ENCODE measurements around the gene CCDC51.

Gene CCDC51

DNA sequence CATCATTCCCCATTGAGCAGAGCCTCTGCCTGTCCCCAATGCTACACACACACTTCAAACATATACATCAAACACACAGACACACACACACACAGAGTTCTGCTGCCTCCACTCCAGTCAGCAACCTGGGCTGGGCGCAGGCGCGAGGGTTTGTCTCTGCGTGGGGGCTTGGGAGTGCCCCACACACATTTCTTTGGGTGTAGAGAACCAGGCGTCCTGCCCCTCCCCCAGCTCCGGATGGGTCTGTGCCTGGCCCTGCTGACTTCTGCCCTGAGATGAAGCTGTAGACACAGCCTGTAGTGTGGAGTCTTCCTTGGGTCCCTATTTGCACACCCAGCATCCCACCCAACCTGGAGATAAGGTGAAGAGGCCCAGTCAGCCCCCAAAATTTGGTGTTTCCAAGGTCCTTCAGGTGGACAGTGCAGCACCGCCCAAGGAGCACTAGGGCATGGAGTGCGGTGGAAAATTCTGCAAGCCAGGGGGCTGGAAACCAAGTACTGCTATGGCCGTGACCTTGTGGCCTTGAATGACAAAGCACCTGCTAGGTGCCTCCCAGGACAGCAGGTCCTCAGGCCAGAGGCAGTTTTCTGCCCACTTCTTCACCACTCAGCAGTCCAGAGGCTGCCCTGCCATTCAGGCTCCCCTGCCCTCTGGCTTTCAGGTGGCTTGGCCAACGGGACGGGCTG is 41.1 kb downstream of the CCDC51 start:
- no peak for ATAC-seq
- no peak for TF ChIP-seq ZC3H10 (CRISPR knock-in tag; IDR thresholded peaks at IDR 0.05)
- TF ChIP-seq ZNF70 (CRISPR knock-in tag; IDR thresholded peaks at IDR 0.05) = no peak
- TF ChIP-seq ZNF8 (CRISPR knock-in tag; IDR thresholded peaks at IDR 0.05) = no peak
- TF ChIP-seq BACH2 (CRISPR knock-in tag; IDR thresholded peaks at IDR 0.05; ENCODE audit: borderline replicate concordance) = no peak
- no peak for TF ChIP-seq CREB5 (CRISPR knock-in tag; IDR thresholded peaks at IDR 0.05; ENCODE audit: low read depth)
- TF ChIP-seq ZFP30 (CRISPR knock-in tag; IDR thresholded peaks at IDR 0.05) = no peak
- TF ChIP-seq, protein P1, sequence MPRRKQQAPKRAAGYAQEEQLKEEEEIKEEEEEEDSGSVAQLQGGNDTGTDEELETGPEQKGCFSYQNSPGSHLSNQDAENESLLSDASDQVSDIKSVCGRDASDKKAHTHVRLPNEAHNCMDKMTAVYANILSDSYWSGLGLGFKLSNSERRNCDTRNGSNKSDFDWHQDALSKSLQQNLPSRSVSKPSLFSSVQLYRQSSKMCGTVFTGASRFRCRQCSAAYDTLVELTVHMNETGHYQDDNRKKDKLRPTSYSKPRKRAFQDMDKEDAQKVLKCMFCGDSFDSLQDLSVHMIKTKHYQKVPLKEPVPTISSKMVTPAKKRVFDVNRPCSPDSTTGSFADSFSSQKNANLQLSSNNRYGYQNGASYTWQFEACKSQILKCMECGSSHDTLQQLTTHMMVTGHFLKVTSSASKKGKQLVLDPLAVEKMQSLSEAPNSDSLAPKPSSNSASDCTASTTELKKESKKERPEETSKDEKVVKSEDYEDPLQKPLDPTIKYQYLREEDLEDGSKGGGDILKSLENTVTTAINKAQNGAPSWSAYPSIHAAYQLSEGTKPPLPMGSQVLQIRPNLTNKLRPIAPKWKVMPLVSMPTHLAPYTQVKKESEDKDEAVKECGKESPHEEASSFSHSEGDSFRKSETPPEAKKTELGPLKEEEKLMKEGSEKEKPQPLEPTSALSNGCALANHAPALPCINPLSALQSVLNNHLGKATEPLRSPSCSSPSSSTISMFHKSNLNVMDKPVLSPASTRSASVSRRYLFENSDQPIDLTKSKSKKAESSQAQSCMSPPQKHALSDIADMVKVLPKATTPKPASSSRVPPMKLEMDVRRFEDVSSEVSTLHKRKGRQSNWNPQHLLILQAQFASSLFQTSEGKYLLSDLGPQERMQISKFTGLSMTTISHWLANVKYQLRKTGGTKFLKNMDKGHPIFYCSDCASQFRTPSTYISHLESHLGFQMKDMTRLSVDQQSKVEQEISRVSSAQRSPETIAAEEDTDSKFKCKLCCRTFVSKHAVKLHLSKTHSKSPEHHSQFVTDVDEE (CRISPR knock-in tag; IDR thresholded peaks at IDR 0.05) = no peak
- no peak for TF ChIP-seq PPARA (CRISPR knock-in tag; IDR thresholded peaks at IDR 0.05; ENCODE audit: borderline replicate concordance)
- TF ChIP-seq, protein P2, sequence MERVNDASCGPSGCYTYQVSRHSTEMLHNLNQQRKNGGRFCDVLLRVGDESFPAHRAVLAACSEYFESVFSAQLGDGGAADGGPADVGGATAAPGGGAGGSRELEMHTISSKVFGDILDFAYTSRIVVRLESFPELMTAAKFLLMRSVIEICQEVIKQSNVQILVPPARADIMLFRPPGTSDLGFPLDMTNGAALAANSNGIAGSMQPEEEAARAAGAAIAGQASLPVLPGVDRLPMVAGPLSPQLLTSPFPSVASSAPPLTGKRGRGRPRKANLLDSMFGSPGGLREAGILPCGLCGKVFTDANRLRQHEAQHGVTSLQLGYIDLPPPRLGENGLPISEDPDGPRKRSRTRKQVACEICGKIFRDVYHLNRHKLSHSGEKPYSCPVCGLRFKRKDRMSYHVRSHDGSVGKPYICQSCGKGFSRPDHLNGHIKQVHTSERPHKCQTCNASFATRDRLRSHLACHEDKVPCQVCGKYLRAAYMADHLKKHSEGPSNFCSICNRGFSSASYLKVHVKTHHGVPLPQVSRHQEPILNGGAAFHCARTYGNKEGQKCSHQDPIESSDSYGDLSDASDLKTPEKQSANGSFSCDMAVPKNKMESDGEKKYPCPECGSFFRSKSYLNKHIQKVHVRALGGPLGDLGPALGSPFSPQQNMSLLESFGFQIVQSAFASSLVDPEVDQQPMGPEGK (CRISPR knock-in tag; IDR thresholded peaks at IDR 0.05; ENCODE audit: borderline replicate concordance) = no peak
- TF ChIP-seq GLIS3 (CRISPR knock-in tag; IDR thresholded peaks at IDR 0.05) = no peak

DNA sequence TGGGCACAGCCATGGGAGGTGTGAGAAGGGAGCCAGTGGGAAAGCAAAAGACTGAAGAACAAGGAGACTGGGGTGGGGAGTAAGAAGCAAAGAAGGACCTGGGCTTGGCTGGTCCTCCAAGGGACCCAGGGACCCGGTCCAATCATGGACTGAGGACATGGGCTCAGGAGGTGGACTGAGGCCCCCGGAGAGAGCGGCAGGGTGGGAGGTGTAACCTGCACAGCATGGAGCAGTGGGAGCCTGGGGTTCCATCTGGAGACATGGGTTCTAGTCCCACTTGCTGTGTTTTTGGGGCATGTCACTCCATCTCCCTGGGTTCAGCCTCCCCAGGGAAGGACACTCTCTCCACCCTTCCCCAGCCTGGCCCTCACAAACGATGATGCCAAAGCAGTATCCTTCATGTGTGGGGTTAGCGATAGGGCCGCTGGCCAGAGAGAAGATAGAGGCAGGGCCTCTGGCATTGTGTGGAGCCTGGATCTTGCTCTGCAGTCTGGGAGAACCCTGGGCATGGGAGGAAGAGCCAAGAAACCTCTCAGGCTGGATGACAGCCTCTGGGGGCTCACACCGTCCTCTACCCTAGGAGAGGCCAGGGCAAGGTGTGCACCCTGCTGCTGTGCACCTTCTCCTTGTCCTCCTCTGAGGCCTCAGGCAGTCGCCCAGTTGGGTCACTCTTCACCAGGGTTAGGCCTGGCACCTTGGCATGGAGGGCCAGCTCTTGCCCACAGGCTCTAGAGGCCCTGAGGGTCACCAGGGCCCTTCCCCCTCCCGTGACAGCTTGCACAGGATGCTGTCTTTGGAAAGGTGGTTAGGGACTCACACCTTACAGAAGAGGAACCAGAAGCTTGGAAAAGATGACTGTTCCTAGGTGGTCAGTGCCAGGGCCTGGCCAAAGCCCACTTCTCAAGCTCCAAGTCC is 41.9 kb downstream of the CCDC51 start:
- no peak for ATAC-seq
- TF ChIP-seq ZNF565 (CRISPR knock-in tag; conservative IDR thresholded peaks at IDR 0.05; ENCODE audit: low read depth) (no peak), OSR1 (CRISPR knock-in tag; IDR thresholded peaks at IDR 0.05) (no peak), TCF4 (CRISPR knock-in tag; IDR thresholded peaks at IDR 0.05; ENCODE audit: borderline replicate concordance) (no peak), SNAI2 (CRISPR knock-in tag; IDR thresholded peaks at IDR 0.05) (no peak), ZFP30 (CRISPR knock-in tag; IDR thresholded peaks at IDR 0.05) (no peak), TOX (CRISPR knock-in tag; IDR thresholded peaks at IDR 0.05; ENCODE audit: borderline replicate concordance) (no peak), ZFP3 (CRISPR knock-in tag; IDR thresholded peaks at IDR 0.05) (no peak)

DNA sequence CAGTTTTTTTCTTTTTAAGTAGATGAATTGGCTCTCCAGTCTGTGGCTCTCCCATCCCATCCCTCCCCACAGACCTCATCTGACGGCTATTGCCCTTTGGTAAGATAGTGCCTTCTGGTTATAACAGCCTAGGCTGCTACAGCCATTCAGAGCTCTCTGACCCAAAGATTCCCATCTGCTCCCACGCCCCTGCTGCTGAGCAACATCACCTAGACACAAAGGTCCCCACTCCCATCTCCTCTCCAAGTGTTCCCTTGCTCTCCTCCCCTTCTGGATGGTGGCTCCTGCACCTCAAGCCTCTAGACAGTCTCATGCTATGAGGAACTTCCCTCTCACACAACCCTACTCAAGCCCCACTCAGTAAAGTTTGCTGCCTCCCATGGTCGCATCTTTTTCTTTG is 44.2 kb downstream of the CCDC51 start:
- no peak for ATAC-seq
- no peak for TF ChIP-seq ARNTL (CRISPR knock-in tag; IDR thresholded peaks at IDR 0.05; ENCODE audit: borderline replicate concordance, low read depth)
- TF ChIP-seq, protein P2 (CRISPR knock-in tag; IDR thresholded peaks at IDR 0.05; ENCODE audit: borderline replicate concordance) = no peak
- no peak for TF ChIP-seq CREB5 (CRISPR knock-in tag; IDR thresholded peaks at IDR 0.05; ENCODE audit: low read depth)
- TF ChIP-seq ZFP30 (CRISPR knock-in tag; IDR thresholded peaks at IDR 0.05) = no peak
- no peak for TF ChIP-seq BACH2 (CRISPR knock-in tag; IDR thresholded peaks at IDR 0.05; ENCODE audit: borderline replicate concordance)
- TF ChIP-seq PPARA (CRISPR knock-in tag; IDR thresholded peaks at IDR 0.05; ENCODE audit: borderline replicate concordance) = no peak
- TF ChIP-seq ISL1 (CRISPR knock-in tag; IDR thresholded peaks at IDR 0.05) = no peak
- no peak for TF ChIP-seq ZNF8 (CRISPR knock-in tag; IDR thresholded peaks at IDR 0.05)
- TF ChIP-seq TCF4 (CRISPR knock-in tag; IDR thresholded peaks at IDR 0.05; ENCODE audit: borderline replicate concordance) = no peak
- no peak for TF ChIP-seq OSR1 (CRISPR knock-in tag; IDR thresholded peaks at IDR 0.05)
- TF ChIP-seq, protein P3, sequence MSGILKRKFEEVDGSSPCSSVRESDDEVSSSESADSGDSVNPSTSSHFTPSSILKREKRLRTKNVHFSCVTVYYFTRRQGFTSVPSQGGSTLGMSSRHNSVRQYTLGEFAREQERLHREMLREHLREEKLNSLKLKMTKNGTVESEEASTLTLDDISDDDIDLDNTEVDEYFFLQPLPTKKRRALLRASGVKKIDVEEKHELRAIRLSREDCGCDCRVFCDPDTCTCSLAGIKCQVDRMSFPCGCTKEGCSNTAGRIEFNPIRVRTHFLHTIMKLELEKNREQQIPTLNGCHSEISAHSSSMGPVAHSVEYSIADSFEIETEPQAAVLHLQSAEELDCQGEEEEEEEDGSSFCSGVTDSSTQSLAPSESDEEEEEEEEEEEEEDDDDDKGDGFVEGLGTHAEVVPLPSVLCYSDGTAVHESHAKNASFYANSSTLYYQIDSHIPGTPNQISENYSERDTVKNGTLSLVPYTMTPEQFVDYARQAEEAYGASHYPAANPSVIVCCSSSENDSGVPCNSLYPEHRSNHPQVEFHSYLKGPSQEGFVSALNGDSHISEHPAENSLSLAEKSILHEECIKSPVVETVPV (CRISPR knock-in tag; IDR thresholded peaks at IDR 0.05) = no peak
- no peak for TF ChIP-seq ESRRG (CRISPR knock-in tag; IDR thresholded peaks at IDR 0.05)
- TF ChIP-seq, protein P1 (CRISPR knock-in tag; IDR thresholded peaks at IDR 0.05) = no peak
- TF ChIP-seq CSDC2 (CRISPR knock-in tag; IDR thresholded peaks at IDR 0.05) = no peak

All from SK-N-SH treated with all-trans-retinoic acid at 6 μM for 48 hours (cell line).